Muscle of back (tissue), 11 donors: Measurements from ENCODE around the gene IFITM5. TPM values are rescaled to one million over a fixed set of nuclear protein-coding genes. Genes with fewer than 3 reads are reported as not detected.
"Not testable (repeated sequence)": the region's sequence is repeated elsewhere in the genome, so short reads cannot be mapped to it uniquely, and the experiment has no call there.

Experiments used
- DNase-seq, 3 donors: peaks; one replicate each; pipeline versions ENCODE4 v3.0.0 to v3.0.0-alpha.2; 2013
- polyA plus RNA-seq, 10 donors: library from polyadenylated mRNA; unstranded; fragments of 120-200 nt; gene quantifications; one replicate each; pipeline ENCODE4 v1.2.1, GENCODE V29; 2013; ENCODE audit not compliant: insufficient read length in 10 of 10

IFITM5 gene
- polyA plus RNA-seq, 10 donors, result not detected

DNA sequence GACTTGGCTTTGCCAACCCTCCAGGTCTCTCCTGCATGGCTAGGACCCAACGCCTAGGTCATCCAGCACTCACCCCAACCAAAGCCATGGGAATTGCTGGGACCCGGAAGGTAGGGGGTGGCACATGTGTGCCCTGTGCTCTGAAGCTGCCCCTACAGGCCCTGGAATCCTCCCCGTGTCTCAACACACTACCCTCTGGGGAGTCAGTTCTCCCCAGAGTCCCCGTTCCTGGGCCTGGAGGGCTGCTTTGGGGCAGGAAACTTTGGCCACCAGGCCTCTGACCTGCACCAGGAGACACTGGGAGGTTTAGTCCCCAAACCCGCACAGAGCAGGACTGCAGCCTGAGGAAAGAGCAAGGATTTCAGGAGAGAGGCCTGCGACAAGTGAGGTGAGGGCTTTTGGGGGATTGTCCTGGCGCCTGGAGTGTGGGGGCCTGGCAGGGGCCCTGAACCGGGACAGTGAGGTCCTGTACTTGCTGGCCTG, 14.0 kb upstream of the IFITM5 start:
- no peak for DNase-seq

DNA sequence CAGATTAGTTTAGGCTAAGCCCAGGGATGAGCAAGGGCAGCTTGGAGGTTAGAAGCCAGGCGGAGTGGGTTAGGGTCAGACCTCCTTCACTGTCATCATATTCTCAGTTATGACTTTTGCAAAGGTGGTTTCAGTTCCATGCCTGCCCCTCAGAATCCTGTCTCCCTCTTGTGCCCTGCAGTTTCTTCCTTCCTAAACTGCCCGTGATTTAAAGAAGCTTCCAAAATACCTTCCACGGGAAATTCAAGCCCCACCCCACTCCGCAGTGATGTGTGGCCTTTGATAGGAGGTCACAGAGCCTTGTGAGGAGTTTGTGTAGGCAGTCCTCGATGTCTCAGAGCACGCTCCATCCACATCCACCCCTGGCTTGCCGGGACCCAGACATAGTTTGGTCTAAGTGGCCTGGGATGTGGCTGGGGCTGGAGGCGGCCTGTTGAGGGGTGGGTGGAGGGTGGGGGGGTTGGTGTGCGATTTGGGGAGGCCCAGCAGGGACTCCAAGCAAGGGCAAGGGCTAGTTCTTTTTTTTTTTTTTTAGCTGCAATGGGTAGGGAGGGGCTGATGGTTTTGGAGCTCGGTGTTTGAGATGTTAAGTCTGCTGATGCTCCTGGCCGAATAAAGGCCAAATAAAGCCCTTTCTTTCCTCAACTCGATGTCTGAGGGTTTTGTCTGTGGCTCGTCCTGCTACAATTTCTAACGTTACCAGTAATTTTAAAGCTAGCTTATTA, 12.9 kb upstream of the IFITM5 start:
- no peak for DNase-seq

DNA sequence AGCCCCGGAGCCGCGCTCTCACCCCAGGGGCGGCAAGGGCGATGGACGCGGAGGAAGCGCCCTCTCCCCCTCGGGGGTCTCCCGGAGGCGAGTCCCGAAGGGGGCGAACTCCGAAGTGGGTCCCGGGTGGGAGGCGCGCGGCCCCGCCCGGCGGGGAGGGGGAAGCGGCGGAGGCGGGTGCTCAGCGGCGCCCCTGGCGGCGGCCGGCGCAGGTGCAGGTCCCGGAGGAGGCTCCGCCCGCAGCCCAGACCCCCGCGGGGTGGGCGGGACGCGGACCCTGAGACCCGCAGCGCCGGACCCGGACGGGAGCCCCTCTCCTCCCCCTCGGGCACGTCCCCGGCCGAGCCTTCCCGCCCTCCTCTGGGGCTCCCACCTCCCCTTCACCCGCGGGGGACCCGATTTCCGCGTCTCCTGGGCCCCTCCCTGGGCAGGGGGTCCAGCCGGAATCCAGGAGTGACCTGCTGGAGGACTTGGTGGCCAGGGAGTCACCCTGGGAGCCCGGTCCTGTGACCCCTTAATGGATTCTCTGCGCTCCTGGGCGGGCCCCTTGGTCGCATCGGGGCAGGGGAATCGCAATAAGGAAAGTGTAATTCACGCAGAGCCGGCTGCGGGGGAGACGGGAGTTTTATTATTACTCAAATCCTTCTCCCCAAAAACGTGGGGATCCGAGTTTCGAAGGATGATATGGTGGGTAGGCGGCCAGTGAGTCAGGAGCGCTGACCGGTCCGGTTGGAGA, 11.9 kb upstream of the IFITM5 start:
- not testable (repeated sequence) for DNase-seq

DNA sequence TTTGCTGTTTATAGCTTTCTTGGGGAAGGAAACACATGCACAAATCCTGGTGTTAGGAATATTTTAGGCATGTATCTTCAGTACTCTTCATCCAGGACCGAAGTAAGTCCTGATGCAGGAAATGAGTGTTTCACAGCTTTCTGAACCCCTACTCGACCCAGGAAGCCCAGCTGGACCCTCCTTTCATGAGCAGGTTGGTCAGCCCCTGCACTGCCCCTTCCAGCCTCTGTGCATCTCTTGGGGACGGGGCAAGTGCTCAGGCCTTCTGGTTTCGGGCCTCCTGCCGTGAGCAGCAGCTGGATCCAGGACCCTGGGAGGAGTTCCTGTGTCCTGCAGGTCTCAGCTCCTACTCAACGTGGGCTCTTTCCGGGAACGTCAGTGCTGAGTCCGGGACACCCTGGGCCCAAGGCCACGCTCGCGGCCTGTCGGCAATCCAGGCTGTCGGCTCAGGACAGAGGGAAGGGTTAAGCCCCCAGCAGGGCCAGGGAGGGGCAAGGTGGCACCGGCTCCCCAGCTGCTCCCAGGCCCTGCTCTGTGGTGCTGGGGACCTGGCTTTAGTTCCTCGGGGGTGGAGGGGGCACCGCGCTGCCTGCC, 10.8 kb upstream of the IFITM5 start:
- not testable (repeated sequence) for DNase-seq

DNA sequence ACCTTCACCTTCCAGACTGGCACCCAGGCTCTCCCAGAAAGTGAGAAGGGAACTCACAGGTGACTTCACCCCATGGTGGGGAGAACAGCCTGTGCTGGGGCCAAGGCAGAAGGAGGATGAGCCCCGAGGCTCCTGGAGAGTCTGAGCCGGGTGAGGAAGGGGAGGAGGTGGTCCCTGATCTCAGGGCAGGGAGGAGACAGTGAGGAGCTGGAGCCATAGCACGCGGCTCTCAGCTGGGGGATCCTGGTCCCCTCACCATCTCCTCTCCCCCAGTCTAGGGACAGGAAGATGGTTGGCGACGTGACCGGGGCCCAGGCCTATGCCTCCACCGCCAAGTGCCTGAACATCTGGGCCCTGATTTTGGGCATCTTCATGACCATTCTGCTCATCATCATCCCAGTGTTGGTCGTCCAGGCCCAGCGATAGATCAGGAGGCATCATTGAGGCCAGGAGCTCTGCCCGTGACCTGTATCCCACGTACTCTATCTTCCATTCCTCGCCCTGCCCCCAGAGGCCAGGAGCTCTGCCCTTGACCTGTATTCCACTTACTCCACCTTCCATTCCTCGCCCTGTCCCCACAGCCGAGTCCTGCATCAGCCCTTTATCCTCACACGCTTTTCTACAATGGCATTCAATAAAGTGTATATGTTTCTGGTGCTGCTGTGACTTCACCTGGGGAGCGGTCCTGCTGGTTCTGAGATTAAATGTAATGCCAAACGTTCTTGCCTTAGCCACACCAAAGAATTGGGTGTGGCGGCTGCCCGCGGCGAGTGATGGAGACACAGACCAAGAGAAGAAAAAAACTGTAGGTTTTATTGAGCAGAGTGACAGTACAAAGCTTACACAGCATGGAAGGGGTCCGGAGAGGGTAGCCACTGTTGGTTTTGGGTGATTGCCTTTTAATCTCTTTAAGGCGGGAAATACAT, 9.7 kb upstream of the IFITM5 start:
- DNase-seq, result not testable (repeated sequence)

DNA sequence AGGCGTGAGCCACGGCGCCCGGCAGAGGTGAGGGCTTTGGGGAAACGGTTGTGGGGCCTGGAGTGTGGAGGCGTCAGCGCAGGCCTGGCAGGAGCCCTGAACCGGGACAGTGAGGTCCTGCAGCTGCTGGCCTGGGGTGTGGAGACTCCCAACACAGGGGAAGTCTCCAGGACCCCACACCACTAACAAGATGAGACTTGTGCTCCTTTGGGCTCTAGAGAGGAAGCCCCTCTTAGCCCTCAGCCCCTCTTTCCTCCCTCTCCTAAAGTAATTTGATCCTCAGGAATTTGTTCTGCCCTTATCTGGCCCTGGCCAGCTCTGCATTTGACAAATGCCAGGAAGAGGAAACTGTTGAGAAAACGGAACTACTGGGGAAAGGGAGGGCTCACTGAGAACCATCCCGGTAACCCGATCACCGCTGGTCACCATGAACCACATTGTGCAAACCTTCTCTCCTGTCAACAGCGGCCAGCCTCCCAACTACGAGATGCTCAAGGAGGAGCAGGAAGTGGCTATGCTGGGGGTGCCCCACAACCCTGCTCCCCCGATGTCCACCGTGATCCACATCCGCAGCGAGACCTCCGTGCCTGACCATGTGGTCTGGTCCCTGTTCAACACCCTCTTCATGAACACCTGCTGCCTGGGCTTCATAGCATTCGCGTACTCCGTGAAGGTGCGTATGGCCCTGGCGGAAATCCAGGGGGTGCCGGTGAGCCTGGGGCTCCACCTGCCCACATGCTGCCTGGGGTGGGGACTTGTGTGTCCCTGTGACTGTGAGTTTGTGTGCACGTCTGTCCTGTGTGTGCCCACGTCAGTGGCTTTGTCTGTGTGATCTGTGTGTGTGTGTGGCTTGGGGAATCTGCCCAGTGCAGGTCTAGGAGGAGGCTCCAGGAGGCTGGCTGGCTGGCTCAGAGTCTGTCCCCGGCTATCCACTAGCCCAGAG, 8.7 kb upstream of the IFITM5 start, which contains the start of gene IFITM2:
Gene IFITM2 (plus strand): TSS at position 51 of the 943 bp plus-strand sequence. CDS start 377 bp downstream, at position 428.
- DNase-seq, result peak; percentile 78 to 83 (median 81)

DNA sequence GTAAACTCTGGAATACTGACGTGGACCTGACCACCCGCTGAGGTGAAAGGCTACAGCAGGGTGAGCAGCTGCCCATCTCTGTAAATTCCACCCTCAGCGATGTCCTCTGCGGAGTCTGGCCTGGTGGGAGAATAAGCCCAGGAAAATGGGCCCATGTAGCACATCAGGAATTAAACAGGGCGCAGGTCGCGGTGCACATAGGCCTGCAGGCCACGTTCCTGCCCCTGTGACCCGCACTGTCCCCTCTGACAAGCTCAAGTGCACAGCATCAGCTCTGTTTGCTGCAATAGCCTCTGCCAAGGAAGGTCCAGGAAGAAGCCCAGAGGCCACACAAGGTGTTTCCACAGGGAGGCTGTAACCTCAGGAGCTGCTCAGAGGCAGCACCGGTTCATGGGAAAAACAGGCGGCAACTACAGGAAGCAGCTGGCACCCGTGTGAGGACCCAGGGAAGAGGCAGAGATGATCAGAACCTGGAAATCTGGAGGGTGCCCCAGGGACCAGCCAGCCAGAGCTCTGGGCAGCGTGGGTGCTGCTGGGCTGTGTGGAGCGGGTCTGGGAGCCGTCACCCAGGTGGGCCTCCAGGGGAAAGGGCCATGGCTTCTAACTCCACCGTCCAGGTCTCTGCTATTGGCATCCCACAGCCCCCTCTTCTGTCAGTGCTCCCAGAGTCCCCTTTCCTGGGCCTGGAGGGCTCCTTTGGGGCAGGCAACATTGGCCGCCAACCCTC, 7.5 kb upstream of the IFITM5 start:
- no peak for DNase-seq

DNA sequence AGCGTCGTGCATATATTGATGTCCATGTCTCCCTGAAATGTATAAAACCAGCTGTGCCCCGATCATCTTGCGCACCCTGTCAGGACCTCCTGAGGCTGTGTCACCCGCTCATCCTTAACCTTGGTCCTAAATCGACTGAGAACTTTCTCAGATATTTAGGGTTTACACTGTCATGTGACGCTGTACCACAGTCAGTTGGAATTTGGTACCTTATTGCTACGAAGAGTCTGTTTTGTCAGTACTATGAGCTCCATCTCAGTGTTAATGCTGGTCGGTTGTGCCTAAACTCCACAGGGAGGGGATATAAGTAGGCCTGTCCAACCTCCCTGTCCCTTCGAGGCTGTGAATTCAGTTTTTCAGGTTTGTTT, 6.5 kb upstream of the IFITM5 start:
- no peak for DNase-seq

DNA sequence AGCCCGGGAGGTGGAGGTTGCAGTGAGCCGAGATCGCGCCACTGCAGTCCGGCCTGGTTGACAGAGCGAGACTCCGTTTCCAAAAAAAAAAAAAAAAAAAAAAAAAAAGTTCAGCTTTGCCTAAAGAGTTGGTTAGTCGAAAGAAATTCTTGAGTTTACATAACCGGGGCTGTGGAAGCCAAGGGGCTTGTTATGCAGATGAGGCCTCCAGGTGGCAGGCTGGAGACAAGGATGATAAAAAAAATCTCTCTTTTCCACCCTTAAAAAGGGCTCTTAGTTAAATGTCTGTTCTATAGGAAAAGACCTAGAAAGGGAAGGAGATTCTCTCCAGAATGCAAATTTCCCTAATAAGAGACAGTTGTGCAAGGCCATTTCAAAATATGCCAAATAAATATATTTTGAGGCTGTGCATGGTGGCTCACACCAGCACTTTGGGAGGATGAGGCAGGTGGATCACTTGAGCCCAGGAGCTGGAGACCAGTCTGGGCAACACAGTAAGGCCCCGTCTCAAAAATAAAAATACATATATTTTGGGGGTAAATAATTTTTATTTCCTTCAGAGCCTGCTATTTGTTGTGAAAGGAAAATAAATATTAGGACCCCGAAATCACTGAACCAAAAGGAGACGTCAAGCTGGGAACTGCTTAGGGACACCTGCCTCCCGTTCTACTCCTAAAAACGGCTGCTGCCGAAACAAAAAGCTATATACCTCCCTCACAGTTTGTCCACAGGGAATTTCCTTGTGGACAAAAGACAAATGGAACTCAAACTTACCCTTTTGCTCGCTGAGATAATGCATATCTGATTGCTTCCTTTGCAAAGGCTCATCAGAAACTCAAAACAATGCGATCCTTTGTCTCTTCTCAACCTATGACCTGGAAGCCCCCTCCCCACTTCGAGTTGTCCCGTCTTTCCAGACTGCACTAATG, 5.9 kb upstream of the IFITM5 start:
- peak; percentile 78 to 92 (median 85) for DNase-seq

DNA sequence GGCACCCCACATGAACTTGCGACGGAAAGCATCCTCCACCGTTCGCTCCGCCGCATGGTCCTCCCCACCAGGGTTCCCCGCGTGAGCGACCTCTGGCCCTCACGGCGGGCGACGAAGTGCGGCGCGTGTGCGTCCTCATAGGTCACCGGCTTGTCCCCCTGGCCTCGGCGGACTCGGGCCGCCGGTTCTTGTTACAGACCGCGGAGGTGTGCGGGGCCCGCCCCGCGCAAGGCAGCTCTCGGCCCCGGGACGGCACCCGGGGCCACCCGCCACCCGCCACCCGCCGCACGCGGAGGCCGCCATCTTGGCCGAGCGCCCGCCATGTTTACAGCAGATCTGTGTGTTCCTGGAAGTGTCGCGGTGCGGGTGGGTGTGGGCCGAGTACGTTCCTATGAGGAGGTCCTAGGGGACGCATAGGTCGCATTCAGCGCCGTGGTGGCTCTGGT, 4.8 kb upstream of the IFITM5 start:
- no peak for DNase-seq

DNA sequence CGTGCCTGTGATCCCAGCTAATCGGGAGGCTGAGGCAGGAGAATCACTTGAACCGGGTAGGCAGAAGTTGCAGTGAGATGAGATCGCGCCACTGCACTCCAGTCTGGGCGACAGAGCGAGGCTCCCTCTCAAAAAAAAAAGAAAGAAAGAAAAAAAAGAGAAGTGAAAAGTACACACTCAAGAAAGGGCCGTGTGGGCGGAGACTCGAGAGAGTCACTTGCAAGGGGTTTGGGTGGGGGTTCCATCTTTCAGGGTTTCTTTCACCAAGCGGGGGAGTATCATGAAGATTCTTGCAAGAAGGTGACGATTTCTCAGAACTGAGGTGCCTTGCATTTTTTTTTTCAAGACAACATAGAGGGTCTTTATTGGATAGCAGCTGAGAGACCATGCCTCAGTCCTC, 4.0 kb upstream of the IFITM5 start:
- DNase-seq, result no peak

DNA sequence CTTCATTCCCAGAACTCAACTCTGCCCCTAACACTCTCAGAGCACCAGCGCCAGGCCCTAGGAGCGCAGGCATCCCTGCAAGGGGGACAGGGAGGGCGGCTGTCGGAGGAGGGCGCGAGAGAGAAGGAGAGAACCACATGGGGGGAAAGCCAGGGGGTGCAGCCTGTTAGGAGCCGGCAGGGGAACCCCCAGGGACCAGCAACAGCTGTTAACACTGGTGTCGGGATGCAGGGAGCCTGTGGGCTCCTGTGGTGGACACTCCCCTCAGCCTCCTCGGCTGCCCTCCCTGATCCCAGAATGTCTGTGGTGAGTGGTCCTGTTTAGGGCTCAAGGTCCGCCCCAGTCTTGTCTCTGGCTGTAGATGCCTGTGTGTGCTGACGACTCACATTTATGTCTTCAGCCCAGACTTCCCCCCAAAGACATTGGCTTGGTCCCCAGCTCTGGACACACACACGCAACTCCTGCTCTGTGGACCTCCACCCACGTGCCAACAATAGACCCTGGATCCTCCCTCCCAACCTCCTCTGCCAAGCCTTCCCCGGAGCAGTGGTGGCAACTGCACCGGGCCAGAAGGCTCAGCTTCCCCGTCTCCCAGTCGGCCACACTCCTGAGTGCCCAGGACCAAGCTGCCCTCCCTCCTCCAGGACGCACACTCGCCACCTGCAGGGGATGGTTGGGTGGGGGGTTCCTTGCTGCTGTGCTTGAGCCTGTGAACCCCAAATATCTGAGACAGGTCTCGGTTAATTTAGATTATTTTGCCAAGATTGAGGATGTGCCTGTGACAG, 817 bp upstream of the IFITM5 start:
- no peak for DNase-seq

DNA sequence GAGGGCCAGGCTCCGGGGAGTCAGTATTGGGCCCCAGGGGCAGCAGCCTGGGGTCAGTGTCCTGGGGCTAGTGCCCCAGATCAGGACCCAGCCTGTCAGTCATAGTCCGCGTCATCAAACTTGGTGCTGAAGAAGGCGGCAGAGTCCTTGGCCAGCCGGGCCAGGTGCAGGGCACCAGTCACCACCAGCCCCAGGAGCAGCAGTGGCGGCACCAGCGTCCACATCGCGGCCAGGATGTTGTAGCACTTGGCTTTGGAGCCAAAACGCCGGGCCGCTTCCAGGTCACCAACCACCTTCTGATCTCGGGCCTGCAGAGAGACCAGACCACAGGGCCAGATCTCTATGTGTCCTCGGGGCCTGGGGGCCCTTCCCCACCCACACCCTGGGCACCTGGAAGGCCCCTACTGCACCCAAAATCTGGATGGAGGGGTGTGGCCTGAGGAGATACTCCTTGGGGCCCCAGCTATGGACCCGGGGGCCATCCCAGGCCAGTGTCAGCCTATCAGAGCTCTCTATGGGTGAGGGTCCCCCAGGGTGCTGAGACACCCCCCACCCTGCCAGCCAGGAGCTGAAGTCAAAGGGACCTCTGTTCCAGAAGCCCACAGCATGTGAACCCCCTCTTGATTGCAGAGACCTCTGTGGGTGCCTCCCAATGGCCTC, 790 bp downstream of the IFITM5 start:
- DNase-seq, result no peak

DNA sequence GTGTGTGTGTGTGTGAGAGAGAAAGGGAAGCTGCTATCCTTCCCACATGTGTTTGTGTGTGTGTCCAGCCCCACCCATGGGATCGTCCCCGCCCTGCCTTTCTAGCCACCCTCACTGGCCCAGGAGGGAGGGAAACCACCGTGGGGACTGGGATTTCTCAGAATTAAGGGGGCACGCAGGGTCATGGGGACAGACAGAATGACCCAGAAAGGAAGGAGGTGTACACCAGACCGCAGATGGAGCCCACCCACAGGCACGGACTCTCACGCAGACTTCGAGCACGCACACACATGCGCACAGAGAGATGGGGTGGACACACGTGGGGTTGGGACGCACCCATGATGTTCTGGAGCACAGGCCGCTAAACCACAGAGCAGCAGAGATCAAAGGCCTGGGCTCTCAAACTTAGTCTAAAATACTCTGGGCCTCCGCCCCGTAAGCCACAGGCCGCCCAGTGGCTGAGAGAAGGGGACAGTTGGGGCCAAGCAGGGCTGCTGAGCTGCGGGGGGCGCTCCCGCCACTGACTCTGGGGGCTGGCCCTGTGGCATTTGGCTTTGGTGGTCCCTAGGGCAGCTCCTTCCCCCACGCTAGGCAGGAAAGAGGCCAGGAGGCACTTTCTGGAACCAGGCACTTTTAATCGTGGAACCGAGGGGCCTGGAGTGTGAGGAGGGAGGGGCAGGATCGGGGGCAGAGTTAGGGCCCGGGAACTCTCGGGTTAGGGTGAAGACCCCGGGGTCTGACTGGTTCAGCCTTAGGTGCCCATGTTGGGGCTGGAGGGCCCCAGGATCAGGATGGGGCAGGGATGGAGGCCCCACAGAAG, 1.5 kb downstream of the IFITM5 start:
- DNase-seq, result no peak

DNA sequence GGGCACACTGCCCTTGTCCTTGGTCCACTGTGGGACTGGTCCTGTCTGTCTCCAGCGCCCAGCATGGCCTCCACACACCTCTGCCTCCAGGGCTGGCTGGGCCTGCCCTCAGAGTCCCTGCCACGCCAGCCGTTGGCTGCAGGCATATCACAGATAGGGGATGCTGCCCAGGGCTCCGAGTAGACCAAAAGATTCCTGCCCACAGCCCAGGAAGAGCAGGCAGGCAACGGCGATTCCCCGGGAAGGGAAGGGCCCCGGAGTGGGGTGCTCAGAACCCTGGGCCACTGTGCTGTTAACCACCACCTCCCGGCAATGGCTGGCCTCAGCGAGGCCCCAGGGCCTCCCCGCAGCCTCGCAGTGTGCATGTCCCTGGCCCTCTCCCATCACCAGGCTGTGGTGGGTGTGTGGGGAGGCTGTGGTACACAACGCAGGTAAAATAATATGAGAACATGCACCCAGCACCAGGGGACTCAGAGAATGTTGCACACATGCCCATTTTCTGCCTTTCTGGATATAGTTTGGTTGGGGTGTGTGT, 2.2 kb downstream of the IFITM5 start:
- no peak for DNase-seq
